Cerebellar nuclear complex (tissue), 1 donor: ENCODE data around the gene PRKCB.
"Not testable (repeated sequence)": the region's sequence is repeated elsewhere in the genome, so short reads cannot be mapped to it uniquely, and the experiment has no call there.

ENCODE experiments used
- DNase-seq, 2 experiments: peaks; one replicate each; lab custom pipeline; 2025; lab: John Stamatoyannopoulos, UW

PRKCB gene

DNA sequence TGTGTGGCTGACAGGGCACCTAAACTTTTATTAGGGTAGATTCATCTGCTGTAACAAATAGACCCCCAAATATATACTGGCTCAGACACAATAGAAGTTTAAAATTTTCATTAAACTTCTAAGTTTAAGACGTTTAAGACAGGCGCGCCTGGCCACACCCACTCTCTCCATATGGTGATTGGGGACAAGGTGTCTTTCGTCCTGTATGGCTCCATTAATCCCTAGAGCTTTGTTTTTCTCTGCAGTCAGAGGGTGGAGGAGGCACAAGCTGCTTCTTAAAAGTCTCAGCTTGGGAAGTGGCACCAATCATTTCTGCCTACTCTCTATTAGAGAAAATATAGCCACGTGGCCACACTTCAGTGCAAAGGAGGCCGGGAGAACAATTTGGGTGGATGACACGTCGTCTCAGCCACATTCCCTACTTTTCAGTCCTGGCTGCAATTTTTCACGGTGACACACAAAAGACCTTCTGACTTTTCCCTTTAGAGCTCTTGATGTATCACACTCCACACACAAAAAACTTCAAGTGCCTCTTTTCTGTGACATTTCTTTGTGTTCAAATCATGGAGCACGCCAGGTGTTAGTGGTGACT is 294.8 kb downstream of the PRKCB start:
- DNase-seq, result no peak

DNA sequence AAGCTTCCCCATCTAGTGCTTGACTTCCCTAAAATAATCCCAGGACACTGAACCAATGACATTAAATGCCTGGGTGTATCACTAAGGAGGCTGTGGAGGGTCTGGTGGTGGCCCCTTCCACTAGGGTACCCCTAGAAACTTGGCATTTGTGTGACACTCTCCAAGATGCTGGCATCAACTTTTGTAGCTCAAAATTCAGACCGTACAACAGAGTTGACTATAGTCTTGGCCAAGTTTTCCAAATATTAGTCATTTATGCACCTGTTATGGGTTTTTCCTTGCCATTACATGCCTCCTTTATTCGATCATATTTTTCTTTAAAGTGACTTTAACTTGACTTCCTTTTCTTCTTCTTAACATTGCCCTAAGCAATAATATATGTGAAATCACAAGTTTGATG is 295.5 kb downstream of the PRKCB start:
- DNase-seq, result no peak

DNA sequence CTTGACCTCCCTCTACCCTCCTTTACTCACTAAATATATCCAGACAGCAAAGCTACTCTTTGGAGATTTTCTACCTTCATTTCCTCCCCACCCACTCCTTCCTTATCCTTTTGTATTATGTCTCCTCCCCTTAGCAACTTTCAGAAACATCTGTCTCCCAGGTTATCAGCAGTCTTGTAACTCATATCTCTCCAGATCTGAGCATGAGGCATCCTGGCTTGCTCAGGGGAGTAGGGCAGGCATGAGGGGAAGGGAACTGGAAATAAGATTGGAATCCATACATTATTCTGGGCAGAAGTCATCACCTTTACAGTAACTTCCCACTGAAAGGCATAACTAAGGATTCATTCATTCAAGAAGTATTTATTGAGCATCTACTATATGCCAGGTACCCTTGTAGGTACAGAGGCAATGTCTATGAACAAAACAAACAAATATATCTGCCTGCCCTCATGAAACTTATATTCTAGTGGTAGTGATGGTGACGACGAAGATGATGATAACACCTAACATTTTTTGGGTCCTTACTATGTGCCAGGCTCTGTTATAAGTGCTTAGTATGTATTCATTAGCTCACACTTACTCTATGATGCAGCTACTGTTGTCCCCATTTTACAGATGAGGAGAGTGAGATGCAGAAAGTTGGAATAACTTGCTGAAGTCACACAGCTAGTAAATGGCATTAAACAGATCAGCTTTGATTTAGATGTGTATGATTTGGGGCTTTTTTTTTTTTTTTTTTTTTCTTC is 296.4 kb downstream of the PRKCB start:
- no peak for DNase-seq

DNA sequence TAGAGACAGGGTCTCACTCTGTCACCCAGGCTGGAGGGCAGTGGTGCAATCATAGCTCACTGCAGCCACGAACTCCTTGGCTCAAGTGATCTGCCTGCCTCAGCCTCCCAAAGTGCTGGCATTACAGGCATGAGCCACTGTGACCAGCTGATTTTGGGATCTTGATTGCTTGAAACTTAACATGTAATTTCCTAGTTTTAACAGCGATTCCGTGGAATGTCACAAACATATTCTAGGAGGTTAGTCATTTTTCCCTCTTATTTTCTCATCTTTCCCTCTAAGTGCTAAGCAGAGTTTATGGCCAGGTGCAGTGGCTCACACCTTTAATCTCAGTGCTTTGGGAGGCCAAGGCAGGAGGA is 297.0 kb downstream of the PRKCB start:
- DNase-seq, result no peak

DNA sequence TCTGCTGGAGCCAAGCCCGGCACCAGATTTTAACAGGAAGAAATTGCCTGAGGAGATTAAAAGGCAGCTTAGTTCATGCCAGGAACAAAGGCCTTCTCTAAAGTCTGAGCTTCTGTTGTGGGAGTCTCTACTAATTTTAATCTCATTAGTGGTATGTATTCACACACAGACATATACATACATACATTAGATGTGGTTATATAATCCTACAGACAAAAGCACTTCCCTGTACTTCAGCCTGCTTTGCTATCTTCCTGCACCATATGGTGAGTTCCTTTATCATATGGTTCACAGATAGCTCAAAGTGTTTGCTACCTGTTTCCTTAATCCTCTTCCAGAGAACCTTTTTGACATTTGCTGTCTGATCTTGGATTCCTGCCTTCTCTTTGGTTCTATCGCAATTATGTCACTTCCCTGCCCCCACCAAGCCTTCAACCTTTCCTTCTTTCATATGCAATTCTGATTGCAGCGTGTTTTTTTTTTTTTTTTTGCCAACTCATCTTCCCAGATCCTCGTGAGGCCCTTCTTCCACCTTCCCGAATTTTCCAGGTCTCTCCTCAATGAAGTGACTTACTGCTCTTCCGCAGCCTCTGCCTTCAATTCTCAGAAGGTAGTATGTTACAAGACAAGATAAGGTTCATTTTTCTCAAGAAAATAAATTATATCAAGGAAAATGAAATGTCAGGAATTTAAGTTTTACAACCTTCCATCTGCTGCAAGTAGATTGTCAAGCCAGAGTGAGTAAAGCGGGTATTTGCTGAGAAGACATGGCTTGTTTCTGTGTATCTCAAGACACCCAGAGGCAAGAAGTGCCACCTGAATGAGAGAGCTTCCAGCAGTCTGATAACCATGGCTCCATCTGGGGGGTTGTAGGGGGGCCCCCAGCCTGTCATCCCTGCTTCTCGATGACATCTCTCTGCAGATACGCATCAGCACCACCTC is 300.1 kb downstream of the PRKCB start:
- no peak for DNase-seq

DNA sequence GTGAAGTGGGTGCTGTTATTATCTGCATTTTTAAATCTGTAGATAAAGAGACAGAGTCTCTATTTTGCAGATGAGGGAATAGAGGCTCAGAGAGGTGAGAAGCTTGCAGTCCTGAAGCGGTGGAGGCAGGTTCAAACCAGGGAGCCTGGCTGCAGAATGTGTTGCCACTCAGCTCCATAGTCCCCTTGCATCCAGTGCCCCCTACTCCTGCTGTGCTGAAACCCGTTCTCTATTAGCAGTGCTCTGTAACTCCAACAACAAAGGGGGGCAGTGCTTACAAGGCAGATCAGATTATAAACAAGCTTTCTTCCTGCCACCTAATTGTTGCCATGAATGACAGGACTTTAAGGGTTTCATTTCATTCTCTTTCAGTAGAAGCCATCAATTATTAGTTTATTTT is 302.2 kb downstream of the PRKCB start:
- no peak for DNase-seq

DNA sequence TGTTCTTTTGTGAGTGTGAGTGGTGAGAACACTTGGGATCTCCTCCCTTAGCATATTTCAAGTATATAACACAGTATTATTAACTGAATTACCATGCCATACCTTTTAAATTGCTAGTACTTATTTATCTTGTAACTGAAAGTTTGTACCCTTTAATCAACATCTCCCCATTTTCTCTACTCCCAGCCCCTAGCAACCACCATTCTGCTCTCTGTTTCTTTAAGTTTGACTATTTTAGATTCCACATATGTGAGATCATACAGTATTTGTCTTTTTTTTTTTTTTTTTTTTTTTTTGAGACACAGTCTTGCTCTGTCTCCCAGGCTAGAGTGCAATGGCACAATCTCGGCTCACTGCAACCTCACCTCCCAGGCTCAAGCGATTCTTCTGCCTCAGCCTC is 302.8 kb downstream of the PRKCB start:
- DNase-seq, result no peak

- no peak for DNase-seq
These were observed 303.5 kb downstream of the PRKCB start for GRCh38 chr16:24139282-24139681.

DNA sequence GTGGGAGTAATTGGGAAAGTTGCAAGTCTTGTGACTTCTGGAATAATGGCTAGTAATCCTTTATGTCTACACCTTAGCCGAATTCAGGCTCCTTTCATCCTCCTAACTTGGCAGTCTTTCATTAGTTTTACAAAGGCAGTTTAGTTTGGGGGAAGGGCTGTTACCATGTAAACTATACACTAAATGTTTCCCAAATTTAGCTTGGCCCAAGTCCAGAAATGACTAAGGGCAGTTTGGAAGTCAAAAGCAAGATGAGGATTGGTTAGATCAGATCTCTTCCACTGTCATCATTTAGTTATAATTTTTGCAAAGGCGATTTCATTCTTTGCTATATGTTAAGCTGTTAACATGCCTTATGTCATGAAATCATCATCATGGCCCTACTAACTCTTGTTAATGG is 304.9 kb downstream of the PRKCB start:
- no peak for DNase-seq

GRCh38 chr16:24141466-24141865 is 305.7 kb downstream of the PRKCB start:
- no peak for DNase-seq

DNA sequence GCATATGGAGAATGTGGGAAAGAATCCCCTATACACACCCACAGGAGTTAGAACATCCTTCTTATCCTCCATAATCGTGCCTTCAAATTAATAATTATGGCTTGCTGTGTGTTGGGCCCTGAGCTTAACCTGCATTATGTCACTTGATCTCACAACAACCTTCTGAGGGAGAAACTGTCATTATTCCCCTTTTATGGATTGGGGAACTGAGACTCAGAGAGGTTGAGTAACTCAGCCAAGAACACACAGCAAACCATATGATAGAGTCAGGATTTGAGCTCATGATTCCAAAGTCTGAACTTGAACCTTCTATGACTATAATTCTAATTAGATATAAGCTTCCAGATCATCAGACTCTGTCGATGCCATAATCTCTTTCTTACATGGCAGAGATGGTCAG is 306.1 kb downstream of the PRKCB start:
- DNase-seq, result no peak

DNA sequence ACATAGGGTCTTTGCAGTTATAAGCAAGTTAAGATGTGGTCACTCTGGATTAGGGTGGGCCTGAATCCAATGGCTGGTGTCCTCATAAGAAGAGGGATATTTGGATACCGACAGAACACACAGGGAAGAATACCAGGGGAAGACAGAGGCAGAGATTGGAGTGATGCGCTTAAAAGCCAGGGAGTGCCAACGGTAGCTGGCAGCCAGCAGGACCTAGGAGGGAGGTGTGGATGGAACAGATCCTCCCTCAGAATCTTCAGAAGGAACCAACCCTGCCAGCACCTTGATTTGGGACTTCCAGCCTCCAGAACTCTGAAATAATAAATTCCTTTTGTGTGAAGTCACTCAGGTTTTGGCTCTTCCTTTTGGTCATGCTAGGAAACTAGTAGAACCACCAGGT is 310.1 kb downstream of the PRKCB start:
- no peak for DNase-seq

- DNase-seq, result no peak
These were observed 310.7 kb downstream of the PRKCB start for GRCh38 chr16:24146518-24146917.

DNA sequence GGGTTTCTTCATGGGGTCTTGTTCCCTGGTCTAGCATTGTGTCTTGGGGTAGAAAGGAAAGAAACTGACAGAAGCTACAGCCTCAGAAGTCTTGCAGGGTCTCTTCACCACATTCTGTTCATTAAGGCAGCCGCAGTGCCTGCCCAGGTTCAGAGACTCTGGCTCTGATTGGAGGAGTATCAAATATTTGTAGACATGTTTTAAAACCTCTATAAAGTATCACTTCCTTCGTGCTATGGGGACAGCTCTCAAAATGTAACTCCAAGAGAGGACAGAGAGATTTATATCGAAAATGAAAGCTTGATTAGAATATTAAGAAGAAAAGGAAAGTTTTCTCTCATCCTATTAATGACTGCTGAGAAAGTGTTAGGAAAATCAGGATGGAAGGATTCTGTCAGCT is 313.3 kb downstream of the PRKCB start:
- no peak for DNase-seq

DNA sequence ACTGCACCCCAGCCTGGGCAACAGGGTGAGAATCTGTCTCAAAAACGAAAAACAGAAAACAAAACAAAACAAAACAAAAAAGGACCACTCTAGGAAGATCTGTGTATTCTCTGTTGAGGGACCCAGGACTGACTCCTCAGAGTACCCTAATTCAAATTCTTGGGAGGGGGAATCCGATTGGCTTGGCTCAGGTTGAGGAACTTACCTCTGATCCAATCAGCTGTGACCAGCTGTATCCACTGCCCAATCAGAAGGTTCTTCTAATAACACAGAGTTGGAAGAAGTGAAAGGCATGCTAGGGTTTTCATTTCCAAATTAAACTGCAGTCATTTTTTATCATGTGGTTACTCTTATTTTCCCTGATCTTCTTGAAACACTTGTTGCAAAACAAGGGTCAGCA is 314.5 kb downstream of the PRKCB start:
- no peak for DNase-seq

DNA sequence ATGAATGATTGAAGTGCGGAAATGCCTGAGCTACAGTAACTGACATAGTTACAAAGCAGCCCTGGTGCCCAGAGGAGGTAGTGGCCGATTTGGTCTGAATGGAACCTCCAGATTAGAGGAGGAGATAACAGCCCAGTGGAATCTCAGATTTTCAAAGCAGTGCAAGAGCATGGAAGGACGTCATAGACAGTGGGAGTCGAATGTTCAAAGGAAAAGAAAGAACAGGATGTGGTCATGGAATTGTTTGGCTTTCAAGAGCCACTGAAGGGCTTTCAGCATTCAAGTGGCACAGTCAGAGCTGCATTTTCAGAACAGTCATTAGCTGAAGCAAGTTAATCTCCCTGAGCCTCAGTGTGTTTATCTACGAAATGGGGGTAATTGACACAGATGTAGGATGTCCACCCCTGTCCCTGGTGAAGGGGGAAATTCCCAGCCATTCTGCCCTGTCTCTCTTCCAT is 315.7 kb downstream of the PRKCB start:
- no peak for DNase-seq

DNA sequence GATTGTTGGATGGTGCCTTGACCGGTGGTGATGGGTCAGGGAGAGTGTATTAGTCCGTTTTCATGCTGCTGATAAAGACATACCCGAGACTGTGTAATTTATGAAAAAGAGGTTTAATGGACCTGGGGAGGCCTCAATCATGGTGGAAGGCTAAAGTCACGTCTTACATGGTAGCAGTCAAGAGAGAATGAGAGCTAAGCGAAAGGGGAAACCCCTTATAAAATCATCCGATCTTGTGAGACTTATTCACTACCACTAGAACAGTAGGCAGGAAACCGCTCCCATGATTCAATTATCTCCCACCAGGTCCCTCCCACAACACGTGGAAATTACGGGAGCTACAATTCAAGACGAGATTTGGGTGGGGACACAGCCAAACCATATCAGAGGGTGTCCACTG is 316.3 kb downstream of the PRKCB start:
- not testable (repeated sequence) for DNase-seq

DNA sequence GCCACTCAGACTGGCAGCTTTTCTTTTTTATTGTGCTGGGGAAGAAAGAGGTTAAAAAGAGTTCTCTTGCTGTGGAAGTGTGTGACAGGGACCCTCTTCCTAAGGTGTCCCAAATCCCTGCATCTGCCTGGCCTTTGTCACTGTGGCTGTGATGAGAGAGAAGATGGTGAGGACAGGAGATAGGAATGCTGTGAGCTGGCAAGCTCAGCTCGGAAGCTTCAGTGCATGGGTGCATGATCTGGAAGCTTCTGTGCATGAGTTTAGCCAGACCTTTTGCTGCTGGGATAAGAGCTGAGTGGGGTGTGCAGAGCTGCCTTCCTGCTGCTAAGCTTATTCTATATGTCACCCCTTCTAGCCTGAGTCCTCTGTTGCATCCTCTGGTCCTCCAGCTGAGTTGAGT is 317.0 kb downstream of the PRKCB start:
- no peak for DNase-seq

- DNase-seq, result no peak
These were observed 321.0 kb downstream of the PRKCB start for GRCh38 chr16:24156777-24157176.

DNA sequence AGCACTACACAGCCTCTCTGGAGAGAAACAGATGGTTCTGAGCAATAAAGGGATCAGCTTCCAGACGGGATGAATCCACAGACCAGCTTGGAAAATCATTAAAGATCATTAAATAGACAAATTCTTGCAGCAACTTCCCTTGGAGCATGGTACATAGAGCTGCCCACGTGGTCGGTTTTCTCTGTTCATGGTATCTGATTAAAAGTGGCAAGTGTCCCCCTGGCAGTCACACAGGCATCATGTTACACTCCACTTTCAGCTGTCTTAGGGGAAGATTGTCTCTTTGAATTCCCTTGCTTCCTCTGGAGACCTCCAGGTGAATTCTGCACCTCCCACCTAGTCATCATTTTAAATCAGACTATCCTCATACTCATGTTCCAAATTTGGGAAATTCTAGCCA is 328.2 kb downstream of the PRKCB start:
- DNase-seq, result no peak

DNA sequence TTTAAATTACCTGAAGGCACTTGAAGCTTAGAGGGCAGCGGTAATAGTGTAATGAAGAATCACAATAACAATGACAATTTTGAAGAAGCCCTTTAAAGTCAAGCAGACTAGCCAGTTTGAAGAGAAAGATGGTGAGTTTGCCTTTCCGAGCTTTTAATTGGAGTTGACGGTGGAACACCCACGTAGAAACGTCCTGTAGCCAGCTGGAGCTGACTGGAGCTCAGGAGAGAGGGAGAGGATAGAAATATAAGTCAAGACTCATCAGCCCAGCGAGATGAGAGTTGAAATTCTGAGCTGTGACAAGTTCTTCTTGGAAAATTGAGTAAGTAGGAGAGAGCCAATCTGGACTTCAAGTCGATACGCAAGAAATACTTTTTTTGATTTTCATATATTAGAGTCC is 328.6 kb downstream of the PRKCB start:
- DNase-seq, result no peak

DNA sequence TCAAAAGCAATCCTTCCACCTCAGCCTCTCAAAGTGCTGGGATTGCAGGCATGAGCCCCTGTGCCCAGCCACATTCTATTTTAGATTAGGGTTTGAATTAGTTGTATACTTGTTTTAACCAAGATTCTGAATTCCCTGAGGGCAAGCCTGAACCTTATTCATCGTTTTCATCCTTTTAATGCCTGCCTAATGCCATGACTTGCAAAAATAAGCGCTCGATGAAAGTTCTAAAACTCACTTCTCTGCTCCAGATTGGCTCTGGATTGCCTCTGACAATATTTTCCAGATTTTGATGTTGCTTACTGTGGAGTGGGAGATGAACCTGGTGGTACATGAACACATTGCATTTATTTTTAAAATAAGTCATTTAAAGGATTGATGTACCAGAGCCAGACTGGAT is 329.5 kb downstream of the PRKCB start:
- no peak for DNase-seq
